GM12865 (cell line): Measurements from ENCODE around the gene PREX1.

Source experiments
- DNase-seq: peaks from one replicate; pipeline ENCODE4 v3.0.0; 2010; ENCODE audit warnings: low read depth
- H3K4me3 ChIP-seq: 2 replicates; pipeline ENCODE4 v1.5.1; 2011; ENCODE audit warnings: mild to moderate bottlenecking, low read depth, low read length, control low read depth
- CTCF ChIP-seq: IDR thresholded peaks from 2 replicates; pipeline ENCODE4 v1.5.1; 2011; ENCODE audit warnings: low read length, control low read depth, low read depth, inconsistent platforms; ENCODE audit not compliant: insufficient read depth; ENCODE audit errors: missing control alignments

Gene PREX1

GRCh38 chr20:48676795-48677460 is 150.9 kb downstream of the PREX1 start:
- DNase-seq, result no peak

GRCh38 chr20:48676125-48676524 is 151.7 kb downstream of the PREX1 start:
- H3K4me3 ChIP-seq, result no peak overlapping the region
- DNase-seq, result no peak
- no peak for TF ChIP-seq CTCF

More at GRCh38 chr20:48676795-48677460, 150.9 kb downstream of the PREX1 start:
- no peak overlapping the region for H3K4me3 ChIP-seq
- no peak for TF ChIP-seq CTCF

- no peak overlapping the region for H3K4me3 ChIP-seq
- TF ChIP-seq CTCF, result no peak
- DNase-seq, result no peak
Measured at GRCh38 chr20:48674461-48674860, 153.3 kb downstream of the PREX1 start.

- no peak for DNase-seq
- no peak for TF ChIP-seq CTCF
- H3K4me3 ChIP-seq, result no peak overlapping the region
Measured at GRCh38 chr20:48673507-48673906, 154.3 kb downstream of the PREX1 start.

GRCh38 chr20:48672324-48672723 is 155.5 kb downstream of the PREX1 start:
- no peak for DNase-seq
- no peak for TF ChIP-seq CTCF
- no peak overlapping the region for H3K4me3 ChIP-seq

- DNase-seq, result no peak
- TF ChIP-seq CTCF, result no peak
- H3K4me3 ChIP-seq, result no peak overlapping the region
Measured at GRCh38 chr20:48671141-48671540, 156.7 kb downstream of the PREX1 start.

GRCh38 chr20:48669946-48670605 is 157.7 kb downstream of the PREX1 start:
- DNase-seq, result no peak
- no peak for TF ChIP-seq CTCF
- no peak overlapping the region for H3K4me3 ChIP-seq
